Panc1 (cell line): ENCODE measurements around the gene LPAR2.

Experiments
- CTCF ChIP-seq: fragments of 450-650 bp; IDR thresholded peaks from 2 replicates; pipeline ENCODE4 v1.5.1; 2017; ENCODE audit warnings: mild to moderate bottlenecking
- POLR2AphosphoS5 ChIP-seq: IDR thresholded peaks from 2 replicates; pipeline ENCODE4 v1.6.1; 2012; ENCODE audit warnings: mild to moderate bottlenecking, low read depth, low read length, moderate library complexity
- SIN3A ChIP-seq: IDR thresholded peaks from 2 replicates; pipeline ENCODE4 v1.6.1; 2012; ENCODE audit warnings: low read depth, mild to moderate bottlenecking, low read length, moderate library complexity, borderline replicate concordance; ENCODE audit not compliant: insufficient read depth
- TF ChIP-seq, protein P1 (sequence below), 2 experiments: IDR thresholded peaks; 2 replicates each; pipeline ENCODE4 v1.6.1; 2011 to 2012; ENCODE audit warnings: low read depth in 2 of 2, control low read depth in 1 of 2, low read length in 1 of 2, mild to moderate bottlenecking in 1 of 2, moderate library complexity in 1 of 2; ENCODE audit not compliant: insufficient read depth in 1 of 2

- TF ChIP-seq CTCF = no peak
- no peak for TF ChIP-seq POLR2AphosphoS5
- TF ChIP-seq, protein P1, sequence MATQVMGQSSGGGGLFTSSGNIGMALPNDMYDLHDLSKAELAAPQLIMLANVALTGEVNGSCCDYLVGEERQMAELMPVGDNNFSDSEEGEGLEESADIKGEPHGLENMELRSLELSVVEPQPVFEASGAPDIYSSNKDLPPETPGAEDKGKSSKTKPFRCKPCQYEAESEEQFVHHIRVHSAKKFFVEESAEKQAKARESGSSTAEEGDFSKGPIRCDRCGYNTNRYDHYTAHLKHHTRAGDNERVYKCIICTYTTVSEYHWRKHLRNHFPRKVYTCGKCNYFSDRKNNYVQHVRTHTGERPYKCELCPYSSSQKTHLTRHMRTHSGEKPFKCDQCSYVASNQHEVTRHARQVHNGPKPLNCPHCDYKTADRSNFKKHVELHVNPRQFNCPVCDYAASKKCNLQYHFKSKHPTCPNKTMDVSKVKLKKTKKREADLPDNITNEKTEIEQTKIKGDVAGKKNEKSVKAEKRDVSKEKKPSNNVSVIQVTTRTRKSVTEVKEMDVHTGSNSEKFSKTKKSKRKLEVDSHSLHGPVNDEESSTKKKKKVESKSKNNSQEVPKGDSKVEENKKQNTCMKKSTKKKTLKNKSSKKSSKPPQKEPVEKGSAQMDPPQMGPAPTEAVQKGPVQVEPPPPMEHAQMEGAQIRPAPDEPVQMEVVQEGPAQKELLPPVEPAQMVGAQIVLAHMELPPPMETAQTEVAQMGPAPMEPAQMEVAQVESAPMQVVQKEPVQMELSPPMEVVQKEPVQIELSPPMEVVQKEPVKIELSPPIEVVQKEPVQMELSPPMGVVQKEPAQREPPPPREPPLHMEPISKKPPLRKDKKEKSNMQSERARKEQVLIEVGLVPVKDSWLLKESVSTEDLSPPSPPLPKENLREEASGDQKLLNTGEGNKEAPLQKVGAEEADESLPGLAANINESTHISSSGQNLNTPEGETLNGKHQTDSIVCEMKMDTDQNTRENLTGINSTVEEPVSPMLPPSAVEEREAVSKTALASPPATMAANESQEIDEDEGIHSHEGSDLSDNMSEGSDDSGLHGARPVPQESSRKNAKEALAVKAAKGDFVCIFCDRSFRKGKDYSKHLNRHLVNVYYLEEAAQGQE (IDR thresholded peaks at IDR 0.05; ENCODE audit: insufficient read depth in 1 of 2, low read depth in 2 of 2, low read length in 1 of 2) = no peak
- no peak for TF ChIP-seq SIN3A
Observed at GRCh38 chr19:19645233-19645870, 17.3 kb upstream of the LPAR2 start.
